ENCODE data around the gene NUCKS1. TPM values are rescaled to one million over a fixed set of nuclear protein-coding genes. Genes with fewer than 3 reads are reported as not detected.

NUCKS1 gene
- total RNA-seq, 1 experiment from 2014 or later = 300 TPM

DNA sequence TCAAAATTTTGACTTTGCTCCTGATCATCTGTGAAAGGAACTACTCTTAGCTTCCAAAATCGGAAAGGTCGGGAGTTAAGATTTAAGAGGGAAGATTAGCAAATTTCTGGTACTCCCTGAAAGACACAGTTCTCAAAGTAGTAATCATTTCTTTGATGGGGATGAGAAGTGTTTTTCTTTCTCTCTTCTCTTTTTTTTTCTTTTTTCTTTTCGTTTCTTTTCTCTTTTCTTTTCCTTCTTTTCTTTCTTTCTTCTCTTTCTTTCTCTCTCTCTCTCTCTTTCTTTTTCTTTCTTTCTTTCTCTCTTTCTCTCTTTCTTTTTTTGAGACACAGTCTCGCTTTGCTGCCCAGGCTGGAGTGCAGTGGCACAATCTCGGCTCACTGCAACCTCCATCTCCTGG lies 30.4 kb upstream of the NUCKS1 start:
- H3K36me3 ChIP-seq (replicated peaks; ENCODE audit: control insufficient read depth, insufficient read depth, low read length) = no peaks in the 10 kb centered on the region
- peaks cover 5% of the 10 kb centered on the region; the same call in 1 of the 2 replicates for H3K27me3 ChIP-seq (ENCODE audit: control insufficient read depth, insufficient read depth, low read length)
- H3K4me3 ChIP-seq (ENCODE audit: insufficient read depth, low read depth, low read length) = no peak overlapping the region
- DNase-seq = no peak

DNA sequence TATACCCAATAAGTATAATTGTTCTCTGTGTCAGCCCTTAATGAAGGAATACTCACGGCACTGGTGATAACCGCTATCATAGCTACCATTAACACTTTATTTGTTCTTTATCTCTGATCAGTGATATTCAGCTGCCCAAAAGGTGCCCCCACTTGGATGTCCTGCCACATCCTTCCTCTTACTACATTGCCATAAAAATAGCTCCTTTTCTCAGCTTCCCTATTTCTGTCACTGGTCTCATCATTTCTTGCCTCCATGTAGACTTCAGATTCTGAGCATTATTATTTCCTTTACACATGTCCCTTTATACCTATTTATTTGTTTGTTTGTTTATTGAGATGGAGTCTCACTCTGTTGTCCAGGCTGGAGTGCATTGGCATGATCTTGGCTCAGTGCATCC lies 28.0 kb upstream of the NUCKS1 start:
- H3K36me3 ChIP-seq (replicated peaks; ENCODE audit: control insufficient read depth, insufficient read depth, low read length) = no peaks in the 10 kb centered on the region
- H3K4me3 ChIP-seq (ENCODE audit: insufficient read depth, low read depth, low read length) = no peak overlapping the region
- DNase-seq = no peak
- peaks cover 21% of the 10 kb centered on the region for H3K27me3 ChIP-seq (ENCODE audit: control insufficient read depth, insufficient read depth, low read length)

DNA sequence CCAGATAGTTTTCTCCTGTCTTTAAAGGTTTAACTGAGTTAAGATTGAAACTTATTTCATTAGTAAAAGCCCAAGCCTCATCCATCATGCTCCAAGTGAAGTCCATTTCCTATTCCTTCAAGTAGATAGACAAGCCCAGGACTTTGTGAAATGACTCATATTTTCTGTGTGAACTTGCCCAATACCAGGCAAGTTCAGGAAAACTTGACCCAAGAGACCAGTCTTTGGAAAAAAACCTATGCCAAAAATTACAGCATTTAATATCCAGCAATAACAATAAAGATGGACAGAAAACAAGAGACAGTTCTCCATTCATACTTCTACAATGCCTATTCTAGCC lies 25.7 kb upstream of the NUCKS1 start:
- Histone ChIP-seq H3K36me3 (replicated peaks; ENCODE audit: control insufficient read depth, insufficient read depth, low read length) (no peaks in the 10 kb centered on the region), H3K4me3 (ENCODE audit: insufficient read depth, low read depth, low read length) (no peak overlapping the region), H3K27me3 (ENCODE audit: control insufficient read depth, insufficient read depth, low read length) (peaks cover 23% of the 10 kb centered on the region)
- no peak for DNase-seq

DNA sequence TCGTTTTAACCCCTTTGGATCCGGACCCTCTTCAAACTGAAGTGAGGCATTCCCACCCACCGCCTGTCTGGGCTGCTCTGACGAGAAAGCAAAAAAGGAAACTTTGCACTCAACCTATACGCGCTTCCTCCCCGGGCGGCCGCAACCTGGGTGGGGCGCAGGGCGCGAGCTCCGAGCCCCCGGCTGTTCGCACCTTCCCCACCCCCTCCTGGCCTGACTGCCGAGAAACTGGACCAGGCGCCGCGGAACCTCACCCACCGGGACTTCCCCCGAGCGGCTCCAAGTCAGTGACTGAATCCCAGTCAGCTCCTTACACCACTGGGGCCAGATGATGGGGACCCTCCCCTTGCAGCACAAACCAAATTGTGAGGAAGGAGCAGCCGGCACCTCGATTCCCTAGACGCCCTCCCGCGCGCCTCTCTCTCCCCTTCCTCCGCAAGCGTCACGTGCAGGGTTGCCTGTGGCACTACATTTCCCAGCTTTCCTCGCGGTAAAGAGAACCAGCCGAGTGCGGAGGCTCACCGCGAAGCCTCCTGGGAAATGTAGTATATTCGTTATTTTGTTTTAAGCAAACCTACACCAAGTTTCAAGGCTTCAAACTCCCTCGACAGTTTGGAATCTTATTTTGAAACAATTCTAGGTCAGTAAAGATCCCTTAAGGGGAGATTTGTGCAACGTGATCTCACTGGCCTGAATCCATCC lies 25.2 kb upstream of the NUCKS1 start, which contains the start of gene RAB29:
RAB29 (minus strand) TSS at position 468 of the 702 bp plus-strand sequence. CDS start 526 bp downstream, outside the sequence.
- H3K27me3 ChIP-seq (ENCODE audit: control insufficient read depth, insufficient read depth, low read length) = peaks cover 23% of the 10 kb centered on the region
- H3K36me3 ChIP-seq (replicated peaks; ENCODE audit: control insufficient read depth, insufficient read depth, low read length) = no peaks in the 10 kb centered on the region
- H3K4me3 ChIP-seq (ENCODE audit: insufficient read depth, low read depth, low read length) = peak within 1 kb of the TSS; percentile 78
- peak; percentile 88 for DNase-seq

DNA sequence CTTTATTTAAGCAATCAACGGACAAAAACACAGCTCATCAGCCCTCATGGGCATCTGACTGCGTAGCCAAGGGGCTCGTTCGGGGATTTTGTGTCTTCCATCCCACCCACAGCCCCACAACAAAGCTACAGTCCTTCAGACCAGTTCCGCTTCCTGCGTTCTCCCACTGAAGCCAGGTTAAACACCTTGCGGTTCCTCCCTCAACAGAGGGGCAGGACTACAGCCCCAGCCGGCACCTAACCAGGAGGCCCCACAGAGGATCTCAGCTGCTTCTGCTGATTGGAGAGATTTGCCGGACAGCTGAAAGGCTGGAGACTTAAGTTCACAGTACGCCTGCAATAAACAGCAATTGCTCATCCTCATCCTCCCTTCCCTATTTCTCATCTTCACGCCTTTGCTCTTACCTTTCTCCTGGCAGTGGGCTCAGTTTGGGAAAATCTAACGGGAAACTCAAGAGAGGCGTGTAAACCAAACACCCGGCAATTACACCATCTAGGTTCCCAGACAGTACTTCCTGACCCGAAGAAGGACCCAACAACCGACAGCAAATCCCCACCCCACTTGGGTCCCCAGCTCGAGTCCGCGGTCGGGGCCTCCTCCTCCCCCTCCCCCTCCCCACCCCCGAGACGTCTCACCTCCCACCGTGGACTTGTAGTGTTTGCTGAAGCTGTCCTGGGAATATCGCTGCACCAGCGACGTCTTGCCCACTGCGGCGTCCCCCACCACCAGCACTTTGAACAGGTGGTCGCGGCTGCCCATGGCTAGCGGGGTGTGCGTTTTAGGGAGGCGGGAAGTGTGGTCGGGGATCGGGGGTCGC lies 24.4 kb upstream of the NUCKS1 start:
- DNase-seq = peak; percentile 79
- peaks cover 23% of the 10 kb centered on the region for H3K27me3 ChIP-seq (ENCODE audit: control insufficient read depth, insufficient read depth, low read length)
- H3K4me3 ChIP-seq (ENCODE audit: insufficient read depth, low read depth, low read length) = peak overlapping the region; percentile 78
- H3K36me3 ChIP-seq (replicated peaks; ENCODE audit: control insufficient read depth, insufficient read depth, low read length) = no peaks in the 10 kb centered on the region

DNA sequence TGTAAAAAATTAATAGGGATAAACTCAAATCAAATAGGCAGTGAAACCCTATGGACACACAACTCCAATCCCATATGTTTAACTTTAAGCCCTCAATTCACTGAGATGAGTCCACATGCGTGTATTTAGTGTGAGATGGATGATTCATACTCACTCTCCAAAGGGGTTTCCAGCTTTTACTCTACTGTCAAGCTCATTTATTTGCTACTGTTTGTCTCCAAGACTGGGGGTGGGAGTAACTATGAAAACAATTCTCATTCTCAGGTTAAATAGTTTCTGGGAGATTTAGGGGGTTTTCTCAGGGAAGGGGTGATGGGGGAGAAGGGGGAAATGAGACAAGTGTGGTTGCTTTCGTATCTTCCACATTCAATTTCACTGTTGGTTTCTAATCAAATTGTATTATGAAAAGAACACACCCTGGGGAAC lies 22.6 kb upstream of the NUCKS1 start:
- DNase-seq = no peak
- Histone ChIP-seq H3K36me3 (replicated peaks; ENCODE audit: control insufficient read depth, insufficient read depth, low read length) (no peaks in the 10 kb centered on the region), H3K4me3 (ENCODE audit: insufficient read depth, low read depth, low read length) (no peak overlapping the region), H3K27me3 (ENCODE audit: control insufficient read depth, insufficient read depth, low read length) (peaks cover 23% of the 10 kb centered on the region)

DNA sequence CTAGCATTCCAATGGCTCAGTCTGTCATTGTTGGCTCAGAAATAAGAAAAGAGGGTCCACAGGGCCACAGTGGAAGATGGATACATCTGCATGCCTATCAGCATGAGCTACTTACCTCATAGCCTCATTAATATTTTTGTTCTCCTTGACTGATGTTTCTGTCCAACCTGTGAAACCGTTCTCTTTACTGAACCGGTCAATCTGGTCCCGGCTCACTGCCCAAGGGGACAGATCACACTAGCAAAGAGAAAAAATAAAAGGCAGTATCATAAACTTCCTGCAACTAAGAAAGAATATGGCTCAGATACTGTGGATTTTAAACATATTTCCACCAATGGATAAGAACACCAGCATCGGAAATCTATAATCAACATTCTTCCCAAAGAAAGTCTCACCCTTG lies 20.6 kb upstream of the NUCKS1 start:
- Histone ChIP-seq H3K36me3 (replicated peaks; ENCODE audit: control insufficient read depth, insufficient read depth, low read length) (no peaks in the 10 kb centered on the region), H3K27me3 (ENCODE audit: control insufficient read depth, insufficient read depth, low read length) (peaks cover 17% of the 10 kb centered on the region), H3K4me3 (ENCODE audit: insufficient read depth, low read depth, low read length) (no peak overlapping the region)
- no peak for DNase-seq

DNA sequence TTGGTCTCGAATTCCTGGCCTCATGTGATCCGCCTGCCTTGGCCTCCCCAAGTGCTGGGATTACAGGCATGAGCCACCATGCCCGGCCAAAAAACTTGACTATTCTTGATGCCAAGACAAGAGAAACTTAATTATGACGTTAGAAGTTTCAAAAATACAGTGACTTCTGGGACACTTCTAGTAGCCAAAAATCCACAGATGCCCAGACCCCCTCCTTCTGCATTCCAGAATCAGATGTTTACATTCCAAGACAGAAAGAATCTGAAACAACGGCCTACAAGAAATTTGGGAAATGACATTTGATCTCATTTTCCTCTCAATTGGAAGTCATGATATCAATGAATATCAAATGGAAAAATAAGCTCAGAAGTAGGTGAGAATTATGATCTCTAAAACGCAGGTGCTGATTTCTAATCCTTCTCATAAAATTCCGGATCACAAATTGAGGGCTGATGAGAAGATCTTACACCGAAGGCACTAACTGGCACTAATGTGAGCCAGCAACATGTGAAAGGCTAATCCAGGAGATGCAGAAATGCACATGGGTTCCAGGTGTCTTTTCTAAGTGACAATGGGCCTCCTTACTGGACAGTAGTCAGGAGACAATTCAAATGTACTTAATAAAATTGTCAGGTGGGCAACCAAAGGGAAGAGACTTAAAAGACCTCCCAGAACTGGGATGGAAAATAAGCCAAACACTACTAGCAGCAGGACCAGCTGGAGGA lies 19.8 kb upstream of the NUCKS1 start:
- no peak for DNase-seq
- Histone ChIP-seq H3K36me3 (replicated peaks; ENCODE audit: control insufficient read depth, insufficient read depth, low read length) (no peaks in the 10 kb centered on the region), H3K27me3 (ENCODE audit: control insufficient read depth, insufficient read depth, low read length) (peaks cover 13% of the 10 kb centered on the region), H3K4me3 (ENCODE audit: insufficient read depth, low read depth, low read length) (no peak overlapping the region)

DNA sequence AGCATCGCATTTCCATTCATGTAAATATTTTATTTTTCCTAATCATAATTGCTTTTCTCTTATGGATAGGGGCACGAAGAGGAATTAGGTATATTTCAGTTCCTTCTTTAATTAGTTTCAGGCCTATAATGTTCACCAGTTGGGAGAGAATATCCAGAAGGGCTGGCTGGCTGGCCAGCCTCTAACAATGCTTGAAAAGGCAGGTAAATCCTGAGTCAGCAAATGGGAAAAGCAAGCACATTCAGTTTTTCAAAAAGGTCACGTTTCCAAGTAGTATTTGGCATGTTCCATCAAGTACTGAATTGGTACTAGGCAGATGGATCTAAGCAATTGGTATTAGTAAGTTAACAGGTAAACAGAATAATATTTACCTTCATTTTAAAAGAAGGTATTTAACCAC lies 17.3 kb upstream of the NUCKS1 start:
- no peak for DNase-seq
- no peaks in the 10 kb centered on the region for H3K36me3 ChIP-seq (replicated peaks; ENCODE audit: control insufficient read depth, insufficient read depth, low read length)
- H3K4me3 ChIP-seq (ENCODE audit: insufficient read depth, low read depth, low read length) = no peak overlapping the region
- no peaks in the 10 kb centered on the region; the same call in 1 of the 2 replicates for H3K27me3 ChIP-seq (ENCODE audit: control insufficient read depth, insufficient read depth, low read length)

DNA sequence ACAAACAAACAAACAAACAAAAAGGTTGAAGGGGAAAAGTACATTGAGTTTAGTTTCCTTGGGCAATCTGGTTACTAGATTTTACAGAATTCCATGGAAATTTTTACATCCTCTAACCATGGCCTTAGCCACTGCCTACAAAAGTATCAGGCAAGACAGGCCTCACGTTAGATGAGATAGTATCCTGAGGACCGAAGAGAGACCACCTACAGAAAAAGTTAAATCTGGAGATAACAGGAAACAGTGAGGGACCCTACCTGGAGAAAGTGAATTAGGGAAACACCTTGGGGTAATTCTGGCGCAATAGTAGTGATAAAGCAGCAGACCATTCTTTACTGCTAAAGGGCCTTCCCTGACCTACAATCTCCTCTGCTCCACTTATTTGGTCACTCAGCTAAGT lies 16.6 kb upstream of the NUCKS1 start:
- Histone ChIP-seq H3K4me3 (ENCODE audit: insufficient read depth, low read depth, low read length) (no peak overlapping the region), H3K36me3 (replicated peaks; ENCODE audit: control insufficient read depth, insufficient read depth, low read length) (no peaks in the 10 kb centered on the region), H3K27me3 (ENCODE audit: control insufficient read depth, insufficient read depth, low read length) (no peaks in the 10 kb centered on the region; the same call in 1 of the 2 replicates)
- DNase-seq = no peak

DNA sequence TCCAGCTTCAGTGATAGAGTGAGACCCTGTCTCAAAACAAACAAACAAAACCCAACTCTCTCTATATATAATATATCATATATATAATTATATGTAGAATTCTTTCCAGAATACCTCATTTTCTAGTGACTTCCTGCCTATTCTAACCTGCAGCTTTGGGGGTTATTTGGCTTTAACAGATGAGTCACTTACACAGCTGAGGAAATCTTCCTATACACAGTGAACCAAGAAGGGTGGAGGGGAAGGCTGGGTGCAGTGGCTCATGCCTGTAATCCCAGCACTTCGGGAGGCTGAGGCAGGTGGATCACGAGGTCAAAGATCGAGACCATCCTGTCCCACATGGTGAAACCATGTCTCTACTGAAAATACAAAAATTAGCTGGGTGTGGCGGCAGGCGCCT lies 16.1 kb upstream of the NUCKS1 start:
- H3K4me3 ChIP-seq (ENCODE audit: insufficient read depth, low read depth, low read length) = no peak overlapping the region
- H3K27me3 ChIP-seq (ENCODE audit: control insufficient read depth, insufficient read depth, low read length) = no peaks in the 10 kb centered on the region
- no peak for DNase-seq
- no peaks in the 10 kb centered on the region for H3K36me3 ChIP-seq (replicated peaks; ENCODE audit: control insufficient read depth, insufficient read depth, low read length)

DNA sequence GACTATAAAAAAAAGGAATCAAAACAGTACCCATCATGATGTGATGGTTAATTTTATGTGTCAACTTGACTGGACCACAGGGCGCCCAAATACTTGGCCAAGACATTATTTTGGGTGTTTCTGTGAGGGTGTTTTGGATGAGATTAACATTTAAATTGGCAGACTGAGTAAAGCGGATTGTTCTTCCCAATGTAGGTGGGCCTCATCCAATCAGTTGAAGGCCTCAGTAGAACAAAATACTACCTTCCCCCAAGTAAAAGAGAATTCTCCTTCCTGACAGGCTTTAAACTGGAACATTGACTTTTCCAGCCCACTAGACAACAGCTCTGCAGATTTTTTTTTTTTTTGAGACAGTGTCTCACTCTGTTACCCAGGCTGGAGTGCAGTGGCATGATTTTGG lies 14.6 kb upstream of the NUCKS1 start:
- H3K4me3 ChIP-seq (ENCODE audit: insufficient read depth, low read depth, low read length) = no peak overlapping the region
- H3K27me3 ChIP-seq (ENCODE audit: control insufficient read depth, insufficient read depth, low read length) = no peaks in the 10 kb centered on the region
- no peak for DNase-seq
- H3K36me3 ChIP-seq (replicated peaks; ENCODE audit: control insufficient read depth, insufficient read depth, low read length) = no peaks in the 10 kb centered on the region

DNA sequence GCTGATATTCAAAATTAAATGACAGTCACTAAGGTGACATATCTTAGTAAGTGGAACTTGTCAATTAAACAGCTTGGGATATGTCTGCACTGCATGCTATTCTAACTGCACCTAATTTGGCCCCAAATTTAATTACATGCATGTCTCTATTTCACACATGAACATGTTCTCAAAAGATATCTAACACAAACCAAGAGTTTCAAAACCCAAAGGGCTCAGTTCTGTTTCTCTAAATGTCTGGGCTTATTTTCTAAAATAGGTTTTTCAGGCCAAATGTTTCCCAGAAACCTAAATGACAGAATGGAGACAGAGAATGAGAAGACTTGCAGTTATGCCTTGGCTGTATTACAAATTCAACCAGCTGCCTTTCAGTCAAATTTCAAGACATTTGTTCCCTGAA lies 14.0 kb upstream of the NUCKS1 start:
- Histone ChIP-seq H3K4me3 (ENCODE audit: insufficient read depth, low read depth, low read length) (no peak overlapping the region), H3K27me3 (ENCODE audit: control insufficient read depth, insufficient read depth, low read length) (no peaks in the 10 kb centered on the region), H3K36me3 (replicated peaks; ENCODE audit: control insufficient read depth, insufficient read depth, low read length) (no peaks in the 10 kb centered on the region)
- DNase-seq = no peak

DNA sequence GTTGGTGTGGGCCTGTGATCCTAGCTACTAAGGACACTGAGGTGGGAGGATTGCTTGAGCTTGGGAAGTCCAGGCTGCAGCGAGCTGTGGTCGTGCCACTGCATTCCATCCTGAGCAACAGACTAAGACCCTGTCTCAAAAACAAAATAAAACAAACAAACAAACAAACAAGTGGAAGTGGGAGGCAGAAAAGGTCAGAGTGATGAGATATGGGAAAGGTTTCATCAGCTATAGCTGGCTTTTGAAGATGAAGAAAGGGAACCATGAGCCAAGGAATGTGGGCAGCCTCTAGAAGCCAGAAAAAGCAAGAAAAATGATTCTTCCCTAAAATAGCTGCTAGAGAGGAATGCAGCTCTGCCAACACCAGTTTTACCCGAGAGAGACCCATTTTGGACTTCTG lies 10.6 kb upstream of the NUCKS1 start:
- no peak overlapping the region for H3K4me3 ChIP-seq (ENCODE audit: insufficient read depth, low read depth, low read length)
- no peak for DNase-seq
- H3K36me3 ChIP-seq (replicated peaks; ENCODE audit: control insufficient read depth, insufficient read depth, low read length) = no peaks in the 10 kb centered on the region
- H3K27me3 ChIP-seq (ENCODE audit: control insufficient read depth, insufficient read depth, low read length) = no peaks in the 10 kb centered on the region

DNA sequence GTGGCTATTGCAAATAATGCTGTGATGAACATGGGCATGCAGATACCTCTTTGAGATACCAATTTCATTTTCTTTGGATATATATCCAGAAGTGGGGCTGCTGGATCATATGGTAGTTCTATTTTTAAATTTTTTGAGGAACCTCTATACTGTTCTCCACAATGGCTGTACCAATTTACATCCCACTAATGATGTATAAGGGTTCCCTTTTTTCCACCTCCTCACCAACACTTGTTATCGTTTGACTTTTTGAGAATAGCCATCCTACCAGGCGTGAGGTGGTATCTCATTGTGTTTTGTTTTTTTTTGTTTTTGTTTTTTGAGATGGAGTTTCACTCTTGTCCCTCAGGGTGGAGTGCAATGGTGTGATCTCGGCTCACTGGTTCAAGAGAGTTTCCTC lies 6.6 kb upstream of the NUCKS1 start:
- no peaks in the 10 kb centered on the region for H3K27me3 ChIP-seq (ENCODE audit: control insufficient read depth, insufficient read depth, low read length)
- DNase-seq = no peak
- no peak overlapping the region for H3K4me3 ChIP-seq (ENCODE audit: insufficient read depth, low read depth, low read length)
- no peaks in the 10 kb centered on the region for H3K36me3 ChIP-seq (replicated peaks; ENCODE audit: control insufficient read depth, insufficient read depth, low read length)
